ENCODE data around the gene ELOVL6.

Gene ELOVL6

GRCh38 chr4:110137829-110138228, 60.6 kb downstream of the ELOVL6 start:
- Histone ChIP-seq H3K4me3 (ENCODE audit: low read depth in 1 of 2, low read length in 2 of 2) (no peak overlapping the region), H3K9me3 (ENCODE audit: control insufficient read depth in 1 of 2, low read length in 2 of 2) (no peaks in the 10 kb centered on the region), H3K27me3 (ENCODE audit: low read depth, low read length) (no peaks in the 10 kb centered on the region), H3K4me1 (ENCODE audit: control insufficient read depth in 1 of 2, insufficient read depth in 2 of 2, low read length in 2 of 2) (no peaks in the 10 kb centered on the region), H3K36me3 (ENCODE audit: control insufficient read depth in 1 of 2, insufficient read depth in 2 of 2, low read length in 2 of 2) (no peaks in the 10 kb centered on the region), H3K27ac (ENCODE audit: low read length) (no peak overlapping the region)

DNA sequence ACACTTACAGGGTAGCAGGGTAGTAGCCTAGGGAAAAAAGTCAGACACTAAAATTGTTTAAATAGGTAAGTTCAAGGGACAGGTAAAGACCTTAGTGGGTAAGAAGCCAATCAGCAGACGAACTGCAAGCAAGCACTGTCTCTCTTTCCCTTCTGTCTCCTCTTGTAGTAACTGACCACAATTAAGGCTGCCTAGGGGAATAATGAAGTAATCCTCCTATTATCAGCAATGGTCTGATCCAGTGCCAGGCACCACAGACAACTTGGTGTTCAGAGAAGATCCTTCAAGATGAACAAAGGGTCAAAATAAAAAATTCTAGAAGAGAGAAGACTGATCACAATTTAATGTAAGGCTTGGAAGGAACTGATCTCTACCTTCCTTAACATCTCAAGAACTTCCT, 62.9 kb downstream of the ELOVL6 start:
- Histone ChIP-seq H3K36me3 (ENCODE audit: control insufficient read depth in 1 of 2, insufficient read depth in 2 of 2, low read length in 2 of 2) (no peaks in the 10 kb centered on the region), H3K27ac (ENCODE audit: low read length) (no peak overlapping the region), H3K4me1 (ENCODE audit: control insufficient read depth in 1 of 2, insufficient read depth in 2 of 2, low read length in 2 of 2) (no peaks in the 10 kb centered on the region), H3K4me3 (ENCODE audit: low read depth in 1 of 2, low read length in 2 of 2) (no peak overlapping the region), H3K27me3 (ENCODE audit: low read depth, low read length) (no peaks in the 10 kb centered on the region), H3K9me3 (ENCODE audit: control insufficient read depth in 1 of 2, low read length in 2 of 2) (no peaks in the 10 kb centered on the region)

- H3K36me3 ChIP-seq (ENCODE audit: control insufficient read depth in 1 of 2, insufficient read depth in 2 of 2, low read length in 2 of 2), result no peaks in the 10 kb centered on the region
- no peak overlapping the region for H3K27ac ChIP-seq (ENCODE audit: low read length)
- H3K4me1 ChIP-seq (ENCODE audit: control insufficient read depth in 1 of 2, insufficient read depth in 2 of 2, low read length in 2 of 2), result no peaks in the 10 kb centered on the region
- no peaks in the 10 kb centered on the region for H3K9me3 ChIP-seq (ENCODE audit: control insufficient read depth in 1 of 2, low read length in 2 of 2)
- H3K27me3 ChIP-seq (ENCODE audit: low read depth, low read length), result no peaks in the 10 kb centered on the region
- no peak overlapping the region for H3K4me3 ChIP-seq (ENCODE audit: low read depth in 1 of 2, low read length in 2 of 2)
Observed at GRCh38 chr4:110135076-110135475, 63.3 kb downstream of the ELOVL6 start.

DNA sequence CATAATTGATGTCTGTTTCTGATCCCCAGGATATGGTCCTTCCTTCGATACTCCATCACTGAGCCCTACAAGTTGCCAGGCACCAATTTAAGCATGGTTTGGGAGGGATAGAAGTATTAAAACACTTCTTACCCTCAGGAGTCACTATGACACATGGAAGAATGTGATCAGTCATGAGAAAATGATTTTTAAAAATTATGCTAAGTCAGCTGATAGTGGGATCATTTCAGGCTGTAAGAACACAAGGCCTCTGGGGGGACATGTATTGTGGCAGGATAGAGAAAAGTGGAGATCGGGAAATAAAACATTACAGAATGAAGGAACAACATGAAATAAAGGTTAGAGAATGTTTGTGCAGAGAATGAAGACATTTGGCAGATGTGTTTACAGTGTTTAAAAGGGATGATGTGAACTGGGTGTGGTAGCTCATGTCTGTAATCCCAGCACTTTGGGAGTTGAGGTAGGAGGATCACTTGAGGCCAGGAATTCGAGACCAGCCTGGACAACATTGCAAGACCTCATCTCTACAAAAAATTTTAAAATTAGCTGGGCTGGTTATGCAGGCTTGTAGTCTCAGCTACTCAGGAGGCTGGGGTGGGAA, 64.0 kb downstream of the ELOVL6 start:
- Histone ChIP-seq H3K27ac (ENCODE audit: low read length) (no peak overlapping the region), H3K4me1 (ENCODE audit: control insufficient read depth in 1 of 2, insufficient read depth in 2 of 2, low read length in 2 of 2) (no peaks in the 10 kb centered on the region)

DNA sequence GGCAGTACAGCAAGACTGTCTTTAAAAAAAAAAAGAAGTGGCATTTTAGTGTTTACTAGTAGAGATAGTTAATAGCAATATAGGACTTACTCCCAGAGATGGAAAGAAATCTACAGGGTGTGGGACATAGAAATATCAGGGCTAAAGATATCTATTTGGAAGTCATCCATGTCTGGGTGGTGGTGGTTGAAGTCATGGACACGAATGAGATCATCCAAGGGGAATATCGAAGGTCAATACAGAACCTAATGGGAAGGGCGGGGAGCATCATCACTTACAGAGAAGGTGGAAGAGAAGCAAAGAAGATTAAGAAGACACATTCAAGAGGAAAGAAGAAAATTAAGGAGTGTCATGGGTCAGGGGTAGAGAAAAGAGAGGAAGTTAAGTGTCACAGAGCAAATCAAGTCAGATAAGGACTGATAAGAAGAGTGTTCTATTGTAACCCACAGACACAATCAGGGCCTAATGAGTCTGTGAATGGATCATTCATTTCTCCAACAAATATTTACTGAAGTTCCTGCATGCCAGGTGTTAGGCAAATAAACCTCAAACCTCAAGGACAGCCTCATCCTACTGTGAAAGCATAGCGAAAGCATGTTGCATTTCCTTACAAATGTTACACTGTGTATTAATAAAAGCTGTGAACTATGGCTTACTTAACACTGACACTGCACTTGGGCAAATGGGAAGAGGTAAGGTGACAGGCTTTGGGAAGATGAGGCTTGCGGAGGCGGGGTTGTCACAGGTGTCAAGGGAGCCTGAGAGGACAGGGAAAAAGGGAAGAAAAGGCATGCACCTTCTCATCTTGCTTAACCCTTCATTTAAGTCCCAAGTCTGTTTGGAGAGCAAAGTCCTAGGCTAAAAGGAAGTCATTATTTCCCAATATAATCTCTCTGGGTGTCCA, 65.3 kb downstream of the ELOVL6 start:
- Histone ChIP-seq H3K9me3 (ENCODE audit: control insufficient read depth in 1 of 2, low read length in 2 of 2) (no peaks in the 10 kb centered on the region), H3K4me1 (ENCODE audit: control insufficient read depth in 1 of 2, insufficient read depth in 2 of 2, low read length in 2 of 2) (no peaks in the 10 kb centered on the region), H3K27ac (ENCODE audit: low read length) (no peak overlapping the region), H3K36me3 (ENCODE audit: control insufficient read depth in 1 of 2, insufficient read depth in 2 of 2, low read length in 2 of 2) (no peaks in the 10 kb centered on the region), H3K27me3 (ENCODE audit: low read depth, low read length) (no peaks in the 10 kb centered on the region), H3K4me3 (ENCODE audit: low read depth in 1 of 2, low read length in 2 of 2) (no peak overlapping the region)

More for the DNA sequence above, 64.0 kb downstream of the ELOVL6 start:
- Histone ChIP-seq H3K9me3 (ENCODE audit: control insufficient read depth in 1 of 2, low read length in 2 of 2) (no peaks in the 10 kb centered on the region), H3K4me3 (ENCODE audit: low read depth in 1 of 2, low read length in 2 of 2) (no peak overlapping the region), H3K27me3 (ENCODE audit: low read depth, low read length) (no peaks in the 10 kb centered on the region), H3K36me3 (ENCODE audit: control insufficient read depth in 1 of 2, insufficient read depth in 2 of 2, low read length in 2 of 2) (no peaks in the 10 kb centered on the region)

DNA sequence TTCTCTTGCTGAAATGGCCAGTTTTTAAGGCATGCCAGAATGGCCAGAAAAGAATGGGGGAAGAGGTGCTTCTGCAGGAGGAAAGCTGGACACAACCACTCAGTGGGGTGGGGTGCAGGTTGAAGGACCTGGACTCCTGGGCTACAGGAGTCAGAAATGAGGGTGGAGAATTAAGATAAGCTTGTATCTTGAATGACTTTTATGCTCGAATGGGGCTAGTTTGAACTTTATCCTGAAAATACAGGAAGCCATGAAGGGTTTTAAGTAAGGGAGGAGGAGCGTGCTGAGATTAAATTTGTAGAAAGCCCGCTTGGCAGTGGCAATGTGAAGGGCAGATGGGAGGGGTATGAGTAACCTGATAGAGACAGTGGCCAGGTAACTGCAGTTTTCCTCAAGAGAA, 66.5 kb downstream of the ELOVL6 start:
- Histone ChIP-seq H3K9me3 (ENCODE audit: control insufficient read depth in 1 of 2, low read length in 2 of 2) (no peaks in the 10 kb centered on the region), H3K27ac (ENCODE audit: low read length) (no peak overlapping the region), H3K4me1 (ENCODE audit: control insufficient read depth in 1 of 2, insufficient read depth in 2 of 2, low read length in 2 of 2) (no peaks in the 10 kb centered on the region), H3K36me3 (ENCODE audit: control insufficient read depth in 1 of 2, insufficient read depth in 2 of 2, low read length in 2 of 2) (no peaks in the 10 kb centered on the region), H3K4me3 (ENCODE audit: low read depth in 1 of 2, low read length in 2 of 2) (no peak overlapping the region), H3K27me3 (ENCODE audit: low read depth, low read length) (no peaks in the 10 kb centered on the region)

DNA sequence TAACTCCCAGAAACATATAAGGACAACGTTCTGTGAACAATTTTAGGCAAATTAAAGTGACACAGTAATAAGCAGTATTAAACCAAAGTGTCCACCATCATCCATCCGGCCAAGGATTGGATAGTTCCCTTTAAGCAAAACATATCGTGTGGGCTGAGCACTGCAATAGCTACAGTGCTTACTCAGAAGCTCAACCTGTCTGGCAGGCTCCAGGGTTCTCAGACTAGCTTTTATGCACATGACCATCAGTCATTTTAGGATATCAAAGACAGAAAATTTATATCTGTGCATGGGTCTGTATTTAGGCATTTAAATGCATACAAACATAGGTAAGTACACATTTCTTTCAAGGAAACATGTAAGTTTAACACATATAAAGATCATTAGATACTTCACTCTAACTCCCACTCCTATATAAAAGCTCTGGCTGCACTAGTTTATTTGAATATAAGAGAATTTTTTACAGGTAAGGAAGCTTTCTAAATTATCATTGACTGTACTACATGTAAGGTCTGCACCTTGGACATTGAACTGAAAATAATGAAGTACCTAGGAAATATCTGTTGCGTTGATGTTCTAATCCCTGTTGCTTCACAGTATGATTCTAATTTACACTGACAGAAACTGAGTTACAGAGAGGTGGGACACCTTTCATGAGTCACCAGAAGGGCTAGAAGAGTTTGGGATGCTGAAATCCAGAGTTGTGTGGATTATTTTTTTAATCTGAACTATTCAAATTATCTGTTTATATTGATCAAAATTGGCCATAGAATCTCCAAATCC, 67.6 kb downstream of the ELOVL6 start:
- H3K27me3 ChIP-seq (ENCODE audit: low read depth, low read length), result no peaks in the 10 kb centered on the region
- H3K4me3 ChIP-seq (ENCODE audit: low read depth in 1 of 2, low read length in 2 of 2), result no peak overlapping the region
- H3K9me3 ChIP-seq (ENCODE audit: control insufficient read depth in 1 of 2, low read length in 2 of 2), result no peaks in the 10 kb centered on the region
- no peak overlapping the region for H3K27ac ChIP-seq (ENCODE audit: low read length)
- no peaks in the 10 kb centered on the region for H3K4me1 ChIP-seq (ENCODE audit: control insufficient read depth in 1 of 2, insufficient read depth in 2 of 2, low read length in 2 of 2)
- no peaks in the 10 kb centered on the region for H3K36me3 ChIP-seq (ENCODE audit: control insufficient read depth in 1 of 2, insufficient read depth in 2 of 2, low read length in 2 of 2)

- no peaks in the 10 kb centered on the region for H3K9me3 ChIP-seq (ENCODE audit: control insufficient read depth in 1 of 2, low read length in 2 of 2)
- H3K27ac ChIP-seq (ENCODE audit: low read length), result no peak overlapping the region
- H3K4me1 ChIP-seq (ENCODE audit: control insufficient read depth in 1 of 2, insufficient read depth in 2 of 2, low read length in 2 of 2), result no peaks in the 10 kb centered on the region
- H3K36me3 ChIP-seq (ENCODE audit: control insufficient read depth in 1 of 2, insufficient read depth in 2 of 2, low read length in 2 of 2), result no peaks in the 10 kb centered on the region
- H3K27me3 ChIP-seq (ENCODE audit: low read depth, low read length), result no peaks in the 10 kb centered on the region
- H3K4me3 ChIP-seq (ENCODE audit: low read depth in 1 of 2, low read length in 2 of 2), result no peak overlapping the region
Observed at GRCh38 chr4:110129544-110129943, 68.9 kb downstream of the ELOVL6 start.

DNA sequence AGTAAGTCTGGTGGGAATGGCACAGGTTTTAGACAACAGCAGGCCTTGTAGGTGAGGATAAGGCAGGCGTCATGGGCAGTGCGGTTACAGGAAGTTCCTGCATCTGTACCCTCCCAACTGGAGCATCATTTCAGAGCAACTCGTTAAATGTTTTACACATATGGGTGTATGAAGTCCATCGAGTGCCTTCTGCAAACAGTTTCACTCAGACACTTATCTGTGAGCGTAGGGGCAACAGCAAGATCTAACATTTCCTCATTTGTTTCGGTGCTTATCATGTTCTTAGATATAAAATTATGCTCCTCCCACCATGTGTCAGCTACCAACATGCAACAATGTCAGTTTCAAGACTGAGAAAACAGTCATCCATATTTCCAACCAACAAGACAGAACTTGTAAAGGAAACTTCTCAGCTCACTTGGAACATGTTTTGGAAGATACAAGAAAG, 69.9 kb downstream of the ELOVL6 start:
- Histone ChIP-seq H3K27me3 (ENCODE audit: low read depth, low read length) (no peaks in the 10 kb centered on the region), H3K9me3 (ENCODE audit: control insufficient read depth in 1 of 2, low read length in 2 of 2) (no peaks in the 10 kb centered on the region), H3K4me3 (ENCODE audit: low read depth in 1 of 2, low read length in 2 of 2) (no peak overlapping the region), H3K4me1 (ENCODE audit: control insufficient read depth in 1 of 2, insufficient read depth in 2 of 2, low read length in 2 of 2) (no peaks in the 10 kb centered on the region), H3K36me3 (ENCODE audit: control insufficient read depth in 1 of 2, insufficient read depth in 2 of 2, low read length in 2 of 2) (no peaks in the 10 kb centered on the region), H3K27ac (ENCODE audit: low read length) (no peak overlapping the region)

DNA sequence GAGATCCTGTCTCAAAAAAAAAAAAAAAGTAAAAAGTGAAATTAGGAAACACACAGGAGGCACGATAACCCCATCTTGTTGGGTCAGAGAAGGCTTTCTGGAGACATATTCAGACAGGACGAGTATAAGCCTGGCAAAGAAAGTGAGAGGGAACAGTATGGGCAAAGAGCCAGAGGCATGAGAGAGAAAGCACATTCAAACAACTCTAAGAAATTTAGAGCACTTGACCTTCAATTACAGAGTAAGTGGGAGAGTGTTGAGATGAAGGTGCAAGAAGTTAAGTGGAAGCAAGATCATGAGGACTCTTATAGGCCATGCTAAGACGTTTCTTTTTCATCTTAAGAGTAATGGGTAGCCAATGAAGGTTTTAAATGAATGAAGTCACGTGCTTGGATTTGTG, 70.4 kb downstream of the ELOVL6 start:
- Histone ChIP-seq H3K9me3 (ENCODE audit: control insufficient read depth in 1 of 2, low read length in 2 of 2) (no peaks in the 10 kb centered on the region), H3K36me3 (ENCODE audit: control insufficient read depth in 1 of 2, insufficient read depth in 2 of 2, low read length in 2 of 2) (no peaks in the 10 kb centered on the region), H3K4me3 (ENCODE audit: low read depth in 1 of 2, low read length in 2 of 2) (no peak overlapping the region), H3K27me3 (ENCODE audit: low read depth, low read length) (no peaks in the 10 kb centered on the region), H3K4me1 (ENCODE audit: control insufficient read depth in 1 of 2, insufficient read depth in 2 of 2, low read length in 2 of 2) (no peaks in the 10 kb centered on the region), H3K27ac (ENCODE audit: low read length) (no peak overlapping the region)

DNA sequence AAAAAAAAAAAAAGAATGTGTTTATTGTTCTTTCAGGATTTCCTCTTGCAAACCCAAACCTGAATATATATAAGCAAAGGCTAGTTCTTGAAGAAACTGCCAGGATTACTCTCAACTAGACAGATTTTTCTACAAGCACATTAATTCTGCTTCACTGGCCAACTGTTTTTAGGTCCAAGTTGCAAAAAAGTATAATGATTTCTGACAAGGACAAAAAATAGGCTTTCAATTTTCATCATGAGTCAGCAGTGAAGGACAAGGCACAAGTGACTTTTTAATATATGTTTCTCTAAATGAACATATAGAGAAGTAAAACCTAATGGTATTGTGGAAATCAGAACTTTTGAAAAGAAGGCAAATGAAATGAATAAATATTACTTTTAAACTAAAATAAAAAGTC, 73.7 kb downstream of the ELOVL6 start:
- no peak overlapping the region for H3K4me3 ChIP-seq (ENCODE audit: low read depth in 1 of 2, low read length in 2 of 2)
- H3K36me3 ChIP-seq (ENCODE audit: control insufficient read depth in 1 of 2, insufficient read depth in 2 of 2, low read length in 2 of 2), result no peaks in the 10 kb centered on the region
- H3K4me1 ChIP-seq (ENCODE audit: control insufficient read depth in 1 of 2, insufficient read depth in 2 of 2, low read length in 2 of 2), result no peaks in the 10 kb centered on the region
- H3K27ac ChIP-seq (ENCODE audit: low read length), result no peak overlapping the region
- H3K9me3 ChIP-seq (ENCODE audit: control insufficient read depth in 1 of 2, low read length in 2 of 2), result no peaks in the 10 kb centered on the region
- H3K27me3 ChIP-seq (ENCODE audit: low read depth, low read length), result no peaks in the 10 kb centered on the region
